Ovary (tissue), 9 donors: ENCODE results near the gene CENPC. TPM values are rescaled to one million over a fixed set of nuclear protein-coding genes. Genes with fewer than 3 reads are reported as not detected.

ENCODE experiments used
- DNase-seq, 5 donors: peaks; one replicate each; pipeline ENCODE4 v3.0.0-alpha.2; 2019 to 2020
- H3K27ac ChIP-seq, 2 donors: fragments of 200-600 bp; one replicate each; pipeline versions ENCODE4 v1.5.1 to v1.8.0; 2019 to 2022
- H3K27me3 ChIP-seq: fragments of 200-600 bp; one replicate; pipeline ENCODE4 v1.8.0; 2022
- H3K36me3 ChIP-seq: fragments of 200-600 bp; sonication (generic); one replicate; pipeline ENCODE4 v1.5.1; 2019
- H3K4me1 ChIP-seq: one replicate; pipeline ENCODE4 v1.8.1; 2013; ENCODE audit warnings: mild to moderate bottlenecking, moderate library complexity; ENCODE audit not compliant: insufficient read depth
- H3K4me3 ChIP-seq: fragments of 200-600 bp; sonication (generic); one replicate; pipeline ENCODE4 v1.5.1; 2017
- H3K9me3 ChIP-seq, 2 donors: fragments of 200-600 bp in 1 of 2; sonication (generic) in 1 of 2; one replicate each; pipeline versions ENCODE4 v1.5.1 to v1.8.1; 2013 to 2019; ENCODE audit warnings: mild to moderate bottlenecking in 1 of 2, moderate library complexity in 1 of 2
- EP300 ChIP-seq: sonication (generic); formaldehyde crosslinking; IDR thresholded peaks from one replicate; pipeline ENCODE4 v1.6.1; 2017; ENCODE audit warnings: antibody characterized with exemption
- POLR2A ChIP-seq: fragments of 450-650 bp; IDR thresholded peaks from one replicate; pipeline ENCODE4 v1.6.1; 2017; ENCODE audit warnings: antibody characterized with exemption, mild to moderate bottlenecking, moderate library complexity
- WGBS, 3 donors: extraction: QIAGEN DNeasy Blood & Tissue Kit in 1 of 3; methylation state at CpG; one replicate each; pipeline versions ENCODE4 v1.1.5 to v1.1.7; 2013 to 2017; 5-methylcytosine and 5-hydroxymethylcytosine counted together
- intact Hi-C, 4 donors: fragments of 100-400 bp; cut with DNase I; formaldehyde crosslinking; loops; one replicate each; pipeline versions ENCODE4 v1.11.0 to v1.15.1; 2022 to 2023
- polyA plus RNA-seq, 2 donors: library from polyadenylated mRNA; stranded (reverse); fragments of 200-250 nt in 1 of 2; fragments of 350-450 nt in 1 of 2; fragmentation: Illumina TruSeq in 1 of 2; extraction: RNeasy Lipid Tissue Mini Kit (QIAGEN cat#74804) in 1 of 2; gene quantifications; one replicate each; pipeline ENCODE4 v1.2.3, GENCODE V29; 2013 to 2014
- small RNA-seq: library from RNA; depleted of rRNA; stranded (forward); fragments of <200 nt; gene quantifications from one replicate; pipeline ENCODE3, GENCODE V24; 2016
- total RNA-seq, 7 donors: library from RNA; depleted of rRNA in 2 of 7; stranded (reverse); fragments of >200 nt in 2 of 7; fragmentation: NEBNext Ultra II Directional in 3 of 7; extraction: Animal tissue kit (Norgen Biotek cat#: 25700) in 3 of 7; gene quantifications; one replicate each; pipeline versions ENCODE4 v1.1.0 to v1.2.4, GENCODE V29; 2016 to 2023
- TF ChIP-seq, protein P1 (sequence below), 3 donors: fragments of 450-650 bp in 2 of 3; fragments of 200-600 bp in 1 of 3; IDR thresholded peaks; one replicate each; pipeline versions ENCODE4 v1.5.1 to v1.8.0; 2016 to 2022; ENCODE audit warnings: antibody characterized with exemption in 3 of 3, mild to moderate bottlenecking in 1 of 3
- donor health status: DM: no; HTN: no; CAD: no; lungs with moderate emphysema.
- donor health status: DM: no; HTN: no; CAD: no.
- donor health status: Bipolar disorder and iron deficiency.
- donor health status: DM: yes; HTN: yes; CAD: no.
- donor health status: DM: no; HTN: no; CAD: no.
- donor health status: DM: yes; HTN: yes; CAD: no.

The CENPC gene
- total and polyA plus RNA-seq, 9 donors = 9.8 to 46.7 (median 27.7) TPM

DNA sequence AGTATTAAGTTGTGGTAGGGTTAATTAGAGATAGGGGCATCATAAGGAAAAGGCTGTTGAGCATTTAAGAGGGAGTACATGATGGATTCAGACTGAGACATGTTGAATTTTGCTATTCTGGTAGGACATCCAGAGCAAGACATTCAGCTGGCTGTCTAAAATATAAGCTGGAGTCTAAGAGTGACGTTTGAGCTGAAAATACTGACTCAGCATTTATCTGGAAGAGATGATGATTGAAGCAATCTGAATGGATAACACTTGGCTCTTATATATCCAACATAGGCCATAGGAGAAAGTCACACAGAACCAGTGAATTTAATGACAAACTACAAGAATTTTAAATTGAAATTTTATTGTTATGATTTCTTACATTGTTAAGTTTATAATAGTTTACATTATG is 114.3 kb downstream of the CENPC start:
- intact Hi-C loops = no loop called here
- H3K4me3 ChIP-seq = no peak overlapping the region
- no peaks in the 10 kb centered on the region for H3K36me3 ChIP-seq
- DNase-seq = no peak
- no peak overlapping the region for H3K27ac ChIP-seq
- H3K4me1 ChIP-seq = no peaks in the 10 kb centered on the region
- TF ChIP-seq POLR2A = no peak
- H3K27me3 ChIP-seq = no peaks in the 10 kb centered on the region
- WGBS, 3 donors = 0 to 43% (median 38%) methylated on average over 1 of the region's 1 CpG
- no peaks in the 10 kb centered on the region for H3K9me3 ChIP-seq

DNA sequence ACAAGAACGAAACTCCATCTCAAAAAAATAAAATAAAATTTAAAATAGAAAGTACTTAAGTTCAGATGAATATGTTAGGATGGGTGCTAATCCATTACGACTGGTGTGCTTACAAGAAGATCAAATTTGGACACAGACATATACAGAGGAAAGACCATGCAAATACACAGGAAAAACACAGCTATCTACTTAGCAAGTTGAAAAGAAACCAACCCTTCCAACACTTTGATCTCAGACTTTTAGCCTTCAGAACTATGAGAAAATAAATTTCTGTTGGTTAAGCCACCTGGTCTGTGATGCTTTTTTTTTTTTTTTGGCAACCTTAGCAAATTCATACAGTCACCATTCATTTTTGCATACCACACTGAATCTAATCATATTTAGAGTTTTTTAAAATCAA is 116.5 kb downstream of the CENPC start:
- 76 to 91% (median 77%) methylated on average over 2 of the region's 2 CpGs for WGBS, 3 donors
- no peak for TF ChIP-seq POLR2A
- TF ChIP-seq EP300 = no peak
- TF ChIP-seq, protein P1, sequence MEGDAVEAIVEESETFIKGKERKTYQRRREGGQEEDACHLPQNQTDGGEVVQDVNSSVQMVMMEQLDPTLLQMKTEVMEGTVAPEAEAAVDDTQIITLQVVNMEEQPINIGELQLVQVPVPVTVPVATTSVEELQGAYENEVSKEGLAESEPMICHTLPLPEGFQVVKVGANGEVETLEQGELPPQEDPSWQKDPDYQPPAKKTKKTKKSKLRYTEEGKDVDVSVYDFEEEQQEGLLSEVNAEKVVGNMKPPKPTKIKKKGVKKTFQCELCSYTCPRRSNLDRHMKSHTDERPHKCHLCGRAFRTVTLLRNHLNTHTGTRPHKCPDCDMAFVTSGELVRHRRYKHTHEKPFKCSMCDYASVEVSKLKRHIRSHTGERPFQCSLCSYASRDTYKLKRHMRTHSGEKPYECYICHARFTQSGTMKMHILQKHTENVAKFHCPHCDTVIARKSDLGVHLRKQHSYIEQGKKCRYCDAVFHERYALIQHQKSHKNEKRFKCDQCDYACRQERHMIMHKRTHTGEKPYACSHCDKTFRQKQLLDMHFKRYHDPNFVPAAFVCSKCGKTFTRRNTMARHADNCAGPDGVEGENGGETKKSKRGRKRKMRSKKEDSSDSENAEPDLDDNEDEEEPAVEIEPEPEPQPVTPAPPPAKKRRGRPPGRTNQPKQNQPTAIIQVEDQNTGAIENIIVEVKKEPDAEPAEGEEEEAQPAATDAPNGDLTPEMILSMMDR (IDR thresholded peaks at IDR 0.05) = no peak
- Histone ChIP-seq H3K9me3 (no peaks in the 10 kb centered on the region), H3K27ac (no peak overlapping the region), H3K27me3 (no peaks in the 10 kb centered on the region), H3K36me3 (no peaks in the 10 kb centered on the region), H3K4me1 (no peaks in the 10 kb centered on the region), H3K4me3 (no peak overlapping the region)
- no peak for DNase-seq
- intact Hi-C loops = no loop called here

Small RNAs within 50 kb of the gene (small RNA-seq; reads per million reads assigned to genes)
- gene RNA5SP527 (not detected), gene RNU1-63P (not detected)

Other genes with a start within 250 kb of the CENPC start
- not detected for gene STAP1, start 13.2 kb upstream of the CENPC start, total RNA-seq
- gene STAP1, start 13.2 kb upstream of the CENPC start, polyA plus RNA-seq = under 1 TPM; 0.12 to 0.40 TPM
- 10 to 100 TPM; 33.4 to 51.7 (median 40.5) TPM for gene UBA6, start 155.7 kb upstream of the CENPC start, total RNA-seq
- gene UBA6, start 155.7 kb upstream of the CENPC start, polyA plus RNA-seq = 10 to 100 TPM in 1 of 2 donors, 1 to 10 TPM in 1; 7.4 to 16.0 TPM
- under 1 TPM in 1 of 7 donors, not detected in 6; 0.11 TPM for gene GNRHR, start 208.9 kb upstream of the CENPC start, total RNA-seq
- under 1 TPM; 0.10 to 0.15 TPM for gene GNRHR, start 208.9 kb upstream of the CENPC start, polyA plus RNA-seq